ENCODE data around the gene NT5E. TPM values are rescaled to one million over a fixed set of nuclear protein-coding genes. Genes with fewer than 3 reads are reported as not detected.

NT5E gene
- total RNA-seq (ENCODE audit: low replicate concordance) = 193 and 326 TPM in 2 replicates

DNA sequence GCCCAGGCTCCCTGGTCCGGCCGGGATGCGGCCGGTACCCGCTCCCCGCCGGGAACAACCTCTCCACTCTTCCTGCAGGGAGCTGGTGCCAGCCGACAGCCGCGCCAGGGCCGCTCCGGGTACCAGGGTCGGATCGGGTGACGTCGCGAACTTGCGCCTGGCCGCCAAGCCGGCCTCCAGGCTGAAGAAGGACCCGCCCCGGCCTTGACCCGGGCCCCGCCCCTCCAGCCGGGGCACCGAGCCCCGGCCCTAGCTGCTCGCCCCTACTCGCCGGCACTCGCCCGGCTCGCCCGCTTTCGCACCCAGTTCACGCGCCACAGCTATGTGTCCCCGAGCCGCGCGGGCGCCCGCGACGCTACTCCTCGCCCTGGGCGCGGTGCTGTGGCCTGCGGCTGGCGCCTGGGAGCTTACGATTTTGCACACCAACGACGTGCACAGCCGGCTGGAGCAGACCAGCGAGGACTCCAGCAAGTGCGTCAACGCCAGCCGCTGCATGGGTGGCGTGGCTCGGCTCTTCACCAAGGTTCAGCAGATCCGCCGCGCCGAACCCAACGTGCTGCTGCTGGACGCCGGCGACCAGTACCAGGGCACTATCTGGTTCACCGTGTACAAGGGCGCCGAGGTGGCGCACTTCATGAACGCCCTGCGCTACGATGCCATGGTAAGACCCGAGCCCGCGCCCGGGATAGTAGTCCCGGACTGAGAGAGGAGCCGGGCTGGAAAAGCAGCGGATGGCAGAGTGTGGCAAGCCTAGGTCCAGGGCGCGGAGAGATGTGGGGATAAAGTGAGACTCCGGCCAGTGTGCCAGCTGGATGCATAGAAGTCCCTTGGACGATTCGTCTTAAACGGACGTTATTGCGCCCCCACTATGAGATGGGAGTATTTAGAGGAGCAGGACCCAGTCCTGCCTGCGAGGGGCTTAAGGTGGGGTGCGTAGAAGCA lies at the start of gene NT5E:
Gene NT5E, plus strand, starts transcription at position 266 of the 942 bp plus-strand sequence. Its CDS starts 57 bp downstream, at position 323.

Other genes starting within 250 kb of the NT5E start
- gene SNX14, start 143.8 kb downstream of the NT5E start, total RNA-seq (ENCODE audit: low replicate concordance) = 98.4 and 171 TPM in 2 replicates
- gene SYNCRIP, start 192.8 kb downstream of the NT5E start, total RNA-seq (ENCODE audit: low replicate concordance) = 24.9 and 48.8 TPM in 2 replicates